GM12878 (cell line): ENCODE data around the gene TNIP3.

ENCODE experiments used
- ATF3 ChIP-seq: IDR thresholded peaks from 2 replicates; pipeline ENCODE4 v1.6.1; 2011; ENCODE audit warnings: low read depth, mild to moderate bottlenecking, low read length, moderate library complexity, borderline replicate concordance; ENCODE audit errors: extremely low read depth
- CTCF ChIP-seq, 3 experiments: IDR thresholded peaks in 2 of 3; conservative IDR thresholded peaks in 1 of 3; 2 replicates each; pipeline ENCODE4 v1.5.1; 2011; ENCODE audit warnings: low read depth in 3 of 3, low read length in 3 of 3, mild to moderate bottlenecking in 3 of 3, control low read depth in 2 of 3, moderate library complexity in 2 of 3, inconsistent platforms in 1 of 3, mixed read lengths in 1 of 3; ENCODE audit not compliant: control insufficient read depth in 2 of 3, insufficient read depth in 1 of 3; ENCODE audit errors: extremely low read depth in 1 of 3
- EP300 ChIP-seq, 2 experiments: fragments of 150-350 bp in 1 of 2; IDR thresholded peaks; 2 replicates each; pipeline ENCODE4 v1.6.1; 2011 to 2012; ENCODE audit warnings: low read depth in 2 of 2, low read length in 2 of 2, borderline replicate concordance in 1 of 2, improper control_type of control experiment in 1 of 2, inconsistent platforms in 1 of 2; ENCODE audit not compliant: control insufficient read depth in 1 of 2
- EZH2 ChIP-seq: IDR thresholded peaks from 2 replicates; pipeline ENCODE4 v1.6.1; 2012; ENCODE audit warnings: low read depth, mild to moderate bottlenecking, control low read depth, inconsistent platforms, low read length, borderline replicate concordance; ENCODE audit not compliant: control insufficient read depth
- HDAC2 ChIP-seq: fragments of 200-600 bp; sonication (generic); IDR thresholded peaks from 2 replicates; pipeline ENCODE4 v1.6.1; 2017
- PAX5 ChIP-seq: IDR thresholded peaks from 2 replicates; pipeline ENCODE4 v1.6.1; 2011; ENCODE audit warnings: low read depth, low read length, borderline replicate concordance
- RAD51 ChIP-seq: fragments of 450-650 bp; IDR thresholded peaks from 2 replicates; pipeline ENCODE4 v1.6.1; 2016; ENCODE audit warnings: moderate library complexity, mild to moderate bottlenecking, inconsistent platforms
- REST ChIP-seq: IDR thresholded peaks from 2 replicates; pipeline ENCODE4 v1.6.1; 2012; ENCODE audit warnings: mild to moderate bottlenecking, low read depth, low read length
- RFX5 ChIP-seq: IDR thresholded peaks from 2 replicates; pipeline ENCODE4 v1.6.1; 2011; ENCODE audit warnings: low read depth, low read length, improper control_type of control experiment
- ZNF274 ChIP-seq: IDR thresholded peaks from one replicate; pipeline ENCODE4 v1.8.0; 2011; ENCODE audit not compliant: insufficient read length, insufficient read depth

- no peak for TF ChIP-seq ZNF274
- no peak for TF ChIP-seq CTCF (IDR thresholded peaks at IDR 0.05 in 2 of 3, conservative IDR thresholded peaks at IDR 0.05 in 1 of 3; ENCODE audit: control insufficient read depth in 2 of 3, extremely low read depth in 1 of 3, insufficient read depth in 1 of 3, low read depth in 3 of 3, low read length in 3 of 3)
- no peak for TF ChIP-seq RAD51
- no peak for TF ChIP-seq EZH2
- no peak for TF ChIP-seq EP300 (IDR thresholded peaks at IDR 0.05; ENCODE audit: borderline replicate concordance in 1 of 2, control insufficient read depth in 1 of 2, low read depth in 2 of 2, low read length in 2 of 2)
- no peak for TF ChIP-seq REST
- TF ChIP-seq ATF3 = no peak
- TF ChIP-seq RFX5 = no peak
- no peak for TF ChIP-seq PAX5
- TF ChIP-seq HDAC2 = no peak
Observed at GRCh38 chr4:121182296-121182695, 18.2 kb upstream of the TNIP3 start.
